ENCODE results near the gene MREG.

DNA sequence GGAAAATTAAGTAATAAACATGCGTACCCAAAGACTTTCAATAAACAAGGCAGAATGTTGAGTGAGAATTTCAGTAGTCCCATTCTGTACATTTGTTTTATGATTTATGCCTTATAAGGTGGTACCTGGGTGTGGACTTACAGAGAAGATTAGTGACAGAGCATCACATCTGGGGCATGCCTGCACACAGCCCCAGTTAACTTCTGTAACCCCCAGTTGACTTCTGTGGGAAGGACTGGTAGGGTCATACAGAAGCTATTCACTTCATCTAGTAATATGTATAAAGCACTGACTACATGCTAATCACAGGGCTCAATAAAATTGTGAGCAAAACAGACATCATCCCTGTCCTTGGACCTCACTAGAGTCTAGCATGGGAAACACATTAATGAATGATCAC, 16.1 kb downstream of the MREG start:
- TF ChIP-seq, protein P1, sequence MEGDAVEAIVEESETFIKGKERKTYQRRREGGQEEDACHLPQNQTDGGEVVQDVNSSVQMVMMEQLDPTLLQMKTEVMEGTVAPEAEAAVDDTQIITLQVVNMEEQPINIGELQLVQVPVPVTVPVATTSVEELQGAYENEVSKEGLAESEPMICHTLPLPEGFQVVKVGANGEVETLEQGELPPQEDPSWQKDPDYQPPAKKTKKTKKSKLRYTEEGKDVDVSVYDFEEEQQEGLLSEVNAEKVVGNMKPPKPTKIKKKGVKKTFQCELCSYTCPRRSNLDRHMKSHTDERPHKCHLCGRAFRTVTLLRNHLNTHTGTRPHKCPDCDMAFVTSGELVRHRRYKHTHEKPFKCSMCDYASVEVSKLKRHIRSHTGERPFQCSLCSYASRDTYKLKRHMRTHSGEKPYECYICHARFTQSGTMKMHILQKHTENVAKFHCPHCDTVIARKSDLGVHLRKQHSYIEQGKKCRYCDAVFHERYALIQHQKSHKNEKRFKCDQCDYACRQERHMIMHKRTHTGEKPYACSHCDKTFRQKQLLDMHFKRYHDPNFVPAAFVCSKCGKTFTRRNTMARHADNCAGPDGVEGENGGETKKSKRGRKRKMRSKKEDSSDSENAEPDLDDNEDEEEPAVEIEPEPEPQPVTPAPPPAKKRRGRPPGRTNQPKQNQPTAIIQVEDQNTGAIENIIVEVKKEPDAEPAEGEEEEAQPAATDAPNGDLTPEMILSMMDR (conservative IDR thresholded peaks at IDR 0.05; ENCODE audit: low read depth, low read length): no peak
- no peak for TF ChIP-seq EZH2 (IDR thresholded peaks at IDR 0.05; ENCODE audit: borderline replicate concordance, low read depth, low read length, poor library complexity, severe bottlenecking)
